ENCODE data around the gene NRG2.

NRG2 gene

DNA sequence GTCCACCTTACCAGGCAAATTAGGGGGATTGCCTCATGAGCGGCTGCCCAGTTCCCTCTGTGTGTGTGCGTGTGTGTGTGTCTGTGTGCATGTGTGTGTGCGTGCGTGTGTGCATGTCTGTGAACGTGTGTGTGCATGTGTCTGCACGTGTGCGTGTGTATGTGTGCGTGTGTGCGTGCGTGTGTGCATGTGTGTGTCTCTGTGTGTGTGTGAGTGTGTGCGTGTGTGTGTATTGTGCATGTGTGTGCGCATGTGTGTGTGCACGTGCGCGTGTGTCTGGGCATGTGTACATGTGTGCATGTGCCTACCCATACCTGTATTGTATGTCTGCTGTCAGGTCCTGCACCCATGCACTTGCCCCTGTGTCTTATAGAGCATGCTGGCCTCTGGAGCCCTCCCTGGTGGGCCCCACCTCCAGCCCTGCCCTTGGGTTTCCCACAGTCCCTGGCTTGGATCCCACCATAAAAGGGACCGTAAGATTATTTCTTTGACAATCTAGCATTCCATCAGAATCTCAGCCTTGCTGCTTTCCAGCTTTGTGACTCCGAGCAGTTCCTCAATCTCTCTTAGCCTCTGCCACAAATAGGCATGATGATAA lies 238.2 kb downstream of the NRG2 start:
- H3K4me1 ChIP-seq (ENCODE audit: control insufficient read depth, insufficient read depth, low read length): no peaks in the 10 kb centered on the region
- H3K9me3 ChIP-seq (ENCODE audit: control insufficient read depth, low read length): no peaks in the 10 kb centered on the region
- no peak overlapping the region for H3K4me3 ChIP-seq (ENCODE audit: low read length)
- no peaks in the 10 kb centered on the region for H3K36me3 ChIP-seq (ENCODE audit: control insufficient read depth, insufficient read depth, low read length)
- no peak overlapping the region for H3K9ac ChIP-seq (ENCODE audit: low read length)
- peaks cover 24% of the 10 kb centered on the region for H3K27me3 ChIP-seq (ENCODE audit: control insufficient read depth, insufficient read depth, low read length)

DNA sequence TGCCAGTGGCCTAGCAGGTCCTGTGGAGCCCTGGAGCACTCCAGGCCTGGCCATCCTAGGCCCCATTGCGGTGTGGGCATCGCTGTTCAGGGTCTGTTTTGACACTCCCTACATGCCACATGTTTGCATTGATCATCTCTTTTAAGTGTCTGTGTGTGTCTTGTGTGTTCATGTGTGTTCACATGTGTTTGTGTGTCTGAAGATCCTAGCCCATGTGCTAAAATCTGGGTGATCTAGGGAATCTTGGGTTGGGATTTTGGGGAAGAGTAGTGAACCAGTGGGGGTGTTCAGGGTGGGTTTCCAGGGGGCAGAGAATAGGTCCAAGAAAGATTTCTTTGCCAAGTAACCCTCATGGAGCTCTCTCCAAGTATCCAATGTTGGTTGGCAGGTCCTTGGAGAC lies 239.1 kb downstream of the NRG2 start:
- Histone ChIP-seq H3K27me3 (ENCODE audit: control insufficient read depth, insufficient read depth, low read length) (peaks cover 32% of the 10 kb centered on the region), H3K9ac (ENCODE audit: low read length) (no peak overlapping the region), H3K4me1 (ENCODE audit: control insufficient read depth, insufficient read depth, low read length) (no peaks in the 10 kb centered on the region), H3K9me3 (ENCODE audit: control insufficient read depth, low read length) (no peaks in the 10 kb centered on the region), H3K4me3 (ENCODE audit: low read length) (no peak overlapping the region), H3K36me3 (ENCODE audit: control insufficient read depth, insufficient read depth, low read length) (no peaks in the 10 kb centered on the region)

GRCh38 chr5:139799359-139799758 lies 243.7 kb downstream of the NRG2 start:
- Histone ChIP-seq H3K4me1 (ENCODE audit: control insufficient read depth, insufficient read depth, low read length) (no peaks in the 10 kb centered on the region), H3K27me3 (ENCODE audit: control insufficient read depth, insufficient read depth, low read length) (peaks cover 63% of the 10 kb centered on the region), H3K9ac (ENCODE audit: low read length) (no peak overlapping the region), H3K4me3 (ENCODE audit: low read length) (no peak overlapping the region), H3K9me3 (ENCODE audit: control insufficient read depth, low read length) (no peaks in the 10 kb centered on the region), H3K36me3 (ENCODE audit: control insufficient read depth, insufficient read depth, low read length) (no peaks in the 10 kb centered on the region)

DNA sequence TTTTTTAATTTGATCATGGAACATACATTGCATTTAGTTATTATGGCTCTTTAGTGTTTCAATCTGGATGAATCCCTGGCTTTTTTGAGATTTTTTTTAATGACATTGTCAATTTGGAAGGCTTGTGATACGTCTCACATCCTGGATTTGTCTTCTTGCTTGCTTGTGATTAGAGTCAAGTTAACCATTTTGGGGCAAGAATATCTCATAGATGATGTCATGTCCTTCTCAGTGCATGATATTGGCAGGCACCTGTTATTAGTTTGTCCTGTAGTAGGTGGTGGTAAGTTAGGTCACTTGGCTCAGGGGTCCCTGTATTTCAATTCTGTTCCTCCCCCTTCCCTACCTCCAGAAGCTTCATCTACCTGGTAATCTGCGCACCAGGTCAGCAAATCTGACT lies 244.2 kb downstream of the NRG2 start:
- Histone ChIP-seq H3K4me3 (ENCODE audit: low read length) (no peak overlapping the region), H3K4me1 (ENCODE audit: control insufficient read depth, insufficient read depth, low read length) (no peaks in the 10 kb centered on the region), H3K36me3 (ENCODE audit: control insufficient read depth, insufficient read depth, low read length) (no peaks in the 10 kb centered on the region), H3K9me3 (ENCODE audit: control insufficient read depth, low read length) (no peaks in the 10 kb centered on the region), H3K27me3 (ENCODE audit: control insufficient read depth, insufficient read depth, low read length) (peaks cover 68% of the 10 kb centered on the region), H3K9ac (ENCODE audit: low read length) (no peak overlapping the region)

- no peak overlapping the region for H3K4me3 ChIP-seq (ENCODE audit: low read length)
- H3K9me3 ChIP-seq (ENCODE audit: control insufficient read depth, low read length): no peaks in the 10 kb centered on the region
- H3K4me1 ChIP-seq (ENCODE audit: control insufficient read depth, insufficient read depth, low read length): no peaks in the 10 kb centered on the region
- H3K27me3 ChIP-seq (ENCODE audit: control insufficient read depth, insufficient read depth, low read length): peaks cover 75% of the 10 kb centered on the region
- no peaks in the 10 kb centered on the region for H3K36me3 ChIP-seq (ENCODE audit: control insufficient read depth, insufficient read depth, low read length)
- H3K9ac ChIP-seq (ENCODE audit: low read length): no peak overlapping the region
Observed at GRCh38 chr5:139797856-139798510, 245.1 kb downstream of the NRG2 start.

- H3K27me3 ChIP-seq (ENCODE audit: control insufficient read depth, insufficient read depth, low read length): peaks cover 72% of the 10 kb centered on the region
- H3K4me1 ChIP-seq (ENCODE audit: control insufficient read depth, insufficient read depth, low read length): no peaks in the 10 kb centered on the region
- no peak overlapping the region for H3K9ac ChIP-seq (ENCODE audit: low read length)
- H3K4me3 ChIP-seq (ENCODE audit: low read length): no peak overlapping the region
- no peaks in the 10 kb centered on the region for H3K9me3 ChIP-seq (ENCODE audit: control insufficient read depth, low read length)
- no peaks in the 10 kb centered on the region for H3K36me3 ChIP-seq (ENCODE audit: control insufficient read depth, insufficient read depth, low read length)
Observed at GRCh38 chr5:139797335-139797734, 245.8 kb downstream of the NRG2 start.

All from mucosa of stomach (tissue), 1 donor.